GM12891 (cell line): ENCODE results near the gene KHSRP.

Experiments used
- POLR2A ChIP-seq: IDR thresholded peaks from 2 replicates; pipeline ENCODE4 v1.6.1; 2011; ENCODE audit warnings: low read depth, low read length, control low read depth
- POLR2AphosphoS5 ChIP-seq: IDR thresholded peaks from 2 replicates; pipeline ENCODE4 v1.6.1; 2011; ENCODE audit warnings: low read depth, low read length, control low read depth
- POU2F2 ChIP-seq: IDR thresholded peaks from 2 replicates; pipeline ENCODE4 v1.6.1; 2011; ENCODE audit warnings: low read depth, mild to moderate bottlenecking, control low read depth, low read length, moderate library complexity

- TF ChIP-seq POU2F2 (no peak), POLR2AphosphoS5 (no peak), POLR2A (no peak)
Measured at GRCh38 chr19:6453951-6454565, 29.4 kb upstream of the KHSRP start.
